B cell (primary cell): Measurements from ENCODE around the gene GPC5. TPM values are rescaled to one million over a fixed set of nuclear protein-coding genes. Genes with fewer than 3 reads are reported as not detected.

ENCODE experiments used
- ATAC-seq: fragments of 200-7000 bp; cut with Tn5 transposase; one replicate; pipeline ENCODE4 v1.10.0; 2021; ENCODE audit warnings: low read depth, mild to moderate bottlenecking, moderate number of reproducible peaks, moderate library complexity
- CTCF ChIA-PET: fragments of 350-600 bp; sonication (Branson Sonifier 250); formaldehyde crosslinking; loops from one replicate; lab custom pipeline; 2021; ENCODE audit warnings: antibody characterized with exemption, inconsistent platforms; lab: Charles Lee
- POLR2A ChIA-PET: fragments of 350-600 bp; sonication (Branson Sonifier 250); formaldehyde crosslinking; loops from one replicate; lab custom pipeline; 2021; ENCODE audit warnings: antibody characterized with exemption; lab: Charles Lee
- DNase-seq: peaks from one replicate; pipeline ENCODE4 v3.0.0; 2013
- H2AFZ ChIP-seq: 2 replicates; pipeline ENCODE4 v1.6.1; 2012; ENCODE audit warnings: mild to moderate bottlenecking, low read depth, low read length; ENCODE audit not compliant: insufficient read depth, poor library complexity, severe bottlenecking
- H3K27ac ChIP-seq, 2 donors: 1 replicate in 1 of 2; 2 replicates in 1 of 2; pipeline ENCODE4 v1.5.1; 2012 to 2013; ENCODE audit warnings: low read length in 2 of 2, mild to moderate bottlenecking in 2 of 2, moderate library complexity in 1 of 2
- H3K27me3 ChIP-seq, 4 experiments: fragments of 200-600 bp in 1 of 4; sonication (generic) in 1 of 4; replicated peaks in 1 of 4; 1 replicate in 2 of 4; 2 replicates in 2 of 4; pipeline versions ENCODE4 v1.6.1 to v1.7.0; 2013 to 2016; ENCODE audit warnings: low read length in 3 of 4, mild to moderate bottlenecking in 2 of 4, mixed read lengths in 1 of 4, moderate library complexity in 1 of 4; ENCODE audit not compliant: insufficient read depth in 4 of 4, control insufficient read depth in 3 of 4; ENCODE audit errors: control extremely low read depth in 1 of 4
- H3K36me3 ChIP-seq, 2 experiments: replicated peaks in 1 of 2; 1 replicate in 1 of 2; 2 replicates in 1 of 2; pipeline versions ENCODE4 v1.6.1 to v1.7.1; 2013; ENCODE audit warnings: low read length in 1 of 2; ENCODE audit not compliant: insufficient read depth in 2 of 2, control insufficient read depth in 1 of 2; ENCODE audit errors: control extremely low read depth in 1 of 2, extremely low read depth in 1 of 2
- H3K4me1 ChIP-seq, 2 donors: fragments of 200-600 bp in 1 of 2; sonication (generic) in 1 of 2; 1 replicate in 1 of 2; 2 replicates in 1 of 2; pipeline versions ENCODE4 v1.5.1 to v1.6.1; 2013 to 2017; ENCODE audit warnings: low read length in 2 of 2; ENCODE audit not compliant: control insufficient read depth in 2 of 2, insufficient read depth in 2 of 2
- H3K4me2 ChIP-seq: replicated peaks from 2 replicates; pipeline ENCODE3; 2012; ENCODE audit warnings: mild to moderate bottlenecking, low read depth, low read length; ENCODE audit not compliant: poor library complexity, severe bottlenecking
- H3K4me3 ChIP-seq, 5 experiments: fragments of 200-600 bp in 1 of 5; sonication (generic) in 1 of 5; 1 replicate in 3 of 5; 2 replicates in 2 of 5; pipeline versions ENCODE4 v1.5.1 to v1.7.0; 2011 to 2016; ENCODE audit warnings: low read length in 4 of 5, mild to moderate bottlenecking in 4 of 5, low read depth in 2 of 5, control low read depth in 1 of 5, moderate library complexity in 1 of 5; ENCODE audit not compliant: insufficient read depth in 1 of 5; ENCODE audit errors: control extremely low read depth in 1 of 5, extremely low read depth in 1 of 5
- H3K79me2 ChIP-seq: fragments of 200-600 bp; sonication (generic); one replicate; pipeline ENCODE4 v1.6.0; 2016; ENCODE audit warnings: low read length; ENCODE audit not compliant: control insufficient read depth, insufficient read depth
- H3K9ac ChIP-seq: fragments of 200-600 bp; sonication (generic); 2 replicates; pipeline ENCODE4 v1.6.1; 2017; ENCODE audit warnings: mild to moderate bottlenecking, low read length, moderate library complexity
- H3K9me3 ChIP-seq, 3 donors: one replicate each; pipeline versions ENCODE4 v1.6.1 to v1.7.1; 2013; ENCODE audit warnings: low read length in 2 of 3; ENCODE audit not compliant: control insufficient read depth in 2 of 3, insufficient read depth in 1 of 3; ENCODE audit errors: control extremely low read depth in 1 of 3
- H4K20me1 ChIP-seq: 2 replicates; pipeline ENCODE4 v1.6.0; 2012; ENCODE audit warnings: mild to moderate bottlenecking, low read length; ENCODE audit not compliant: insufficient read depth, control insufficient read depth, poor library complexity, severe bottlenecking
- H3K27ac Mint-ChIP-seq: one replicate; pipeline ENCODE4 v1.8.0; 2021; ENCODE audit warnings: mixed read lengths
- H3K27me3 Mint-ChIP-seq: one replicate; pipeline ENCODE4 v1.8.0; 2021; ENCODE audit warnings: mixed read lengths
- H3K4me1 Mint-ChIP-seq: one replicate; pipeline ENCODE4 v1.8.0; 2021; ENCODE audit warnings: mixed read lengths
- H3K4me3 Mint-ChIP-seq: one replicate; pipeline ENCODE4 v1.8.0; 2021; ENCODE audit warnings: mixed read lengths
- H3K9me3 Mint-ChIP-seq: one replicate; pipeline ENCODE4 v1.8.0; 2022; ENCODE audit warnings: mixed read lengths; ENCODE audit not compliant: insufficient read depth
- CTCF ChIP-seq: fragments of 200-600 bp; IDR thresholded peaks from one replicate; pipeline ENCODE4 v1.8.0; 2022; ENCODE audit warnings: antibody characterized with exemption, mild to moderate bottlenecking
- EZH2 ChIP-seq: IDR thresholded peaks from 2 replicates; pipeline ENCODE4 v1.6.1; 2012; ENCODE audit warnings: borderline replicate concordance, low read depth, mild to moderate bottlenecking, moderate library complexity, low read length; ENCODE audit not compliant: insufficient read depth, poor library complexity, severe bottlenecking
- WGBS: methylation state at CpG from one replicate; pipeline ENCODE4 v1.1.5; 2013; ENCODE audit warnings: missing lambda C conversion rate; ENCODE audit not compliant: insufficient coverage; 5-methylcytosine and 5-hydroxymethylcytosine counted together
- intact Hi-C: fragments of 100-400 bp; cut with micrococcal nuclease; formaldehyde crosslinking; loops from one replicate; pipeline ENCODE4 v1.10.0; 2022
- polyA plus RNA-seq: library from polyadenylated mRNA; depleted of rRNA; stranded (reverse); fragments of >200 nt; gene quantifications from 2 replicates; pipeline ENCODE4 v1.2.3, GENCODE V29; 2012
- total RNA-seq, 2 donors: library from RNA; stranded (reverse); fragments of 120-200 nt in 1 of 2; gene quantifications; 1 replicate in 1 of 2; 2 replicates in 1 of 2; pipeline versions ENCODE4 v1.2.3 to v1.2.4, GENCODE V29; 2013 to 2022

Gene GPC5
- total and polyA plus RNA-seq, 2 donors (not counting 1 experiment from before 2014, with no cell fraction given): 0.15 to 0.30 TPM

GRCh38 chr13:91802957-91803356 is 404.5 kb downstream of the GPC5 start:
- H3K4me1 Mint-ChIP-seq: no peaks in the 10 kb centered on the region
- no peaks in the 10 kb centered on the region for H3K27me3 Mint-ChIP-seq
- H4K20me1 ChIP-seq: no peaks in the 10 kb centered on the region
- no peaks in the 10 kb centered on the region for H3K27me3 ChIP-seq
- intact Hi-C loops: no loop called here
- H3K4me3 ChIP-seq: no peak overlapping the region
- no peak overlapping the region for H3K27ac ChIP-seq
- no peak overlapping the region for H3K27ac Mint-ChIP-seq
- H2AFZ ChIP-seq: no peak overlapping the region
- no peaks in the 10 kb centered on the region for H3K4me1 ChIP-seq
- no peak for TF ChIP-seq EZH2
- TF ChIP-seq CTCF: no peak
- H3K4me3 Mint-ChIP-seq: no peak overlapping the region
- H3K9me3 Mint-ChIP-seq: peaks cover 7% of the 10 kb centered on the region
- no peak overlapping the region for H3K4me2 ChIP-seq
- H3K36me3 ChIP-seq: no peaks in the 10 kb centered on the region
- CTCF ChIA-PET: no interaction called here
- no peak overlapping the region for H3K9ac ChIP-seq
- POLR2A ChIA-PET: no interaction called here
- H3K9me3 ChIP-seq: no peaks in the 10 kb centered on the region
- no peaks in the 10 kb centered on the region for H3K79me2 ChIP-seq
- ATAC-seq (no peak), DNase-seq (no peak)

- no peaks in the 10 kb centered on the region for H3K27me3 Mint-ChIP-seq
Observed at GRCh38 chr13:91804724-91805123, 406.3 kb downstream of the GPC5 start.

More at GRCh38 chr13:91804724-91805123, 406.3 kb downstream of the GPC5 start:
- ChIA-PET CTCF (no interaction called here), POLR2A (no interaction called here)
- Histone ChIP-seq H3K4me2 (no peak overlapping the region), H3K36me3 (no peaks in the 10 kb centered on the region), H3K9me3 (no peaks in the 10 kb centered on the region), H3K4me3 (no peak overlapping the region), H3K27me3 (no peaks in the 10 kb centered on the region), H3K79me2 (no peaks in the 10 kb centered on the region), H3K27ac (no peak overlapping the region), H4K20me1 (no peaks in the 10 kb centered on the region), H2AFZ (no peak overlapping the region), H3K9ac (no peak overlapping the region), H3K4me1 (no peaks in the 10 kb centered on the region)
- DNase-seq (no peak), ATAC-seq (no peak)
- WGBS: no CpG with 5 or more reads among the region's 1 CpG
- TF ChIP-seq EZH2: no peak
- TF ChIP-seq CTCF: no peak
- Mint-ChIP-seq H3K4me1 (no peaks in the 10 kb centered on the region), H3K4me3 (no peak overlapping the region), H3K9me3 (peaks cover 4% of the 10 kb centered on the region), H3K27ac (no peak overlapping the region)
- intact Hi-C loops: no loop called here
